Measurements from ENCODE around the gene ATR.
"Not testable (repeated sequence)": the region's sequence is repeated elsewhere in the genome, so short reads cannot be mapped to it uniquely, and the experiment has no call there.

ATR gene

GRCh38 chr3:142447301-142447851, 131.2 kb downstream of the ATR start:
- no peak for DNase-seq

GRCh38 chr3:142445816-142446254, 132.7 kb downstream of the ATR start:
- no peak for DNase-seq

GRCh38 chr3:142444343-142444742, 134.2 kb downstream of the ATR start:
- DNase-seq: no peak

DNA sequence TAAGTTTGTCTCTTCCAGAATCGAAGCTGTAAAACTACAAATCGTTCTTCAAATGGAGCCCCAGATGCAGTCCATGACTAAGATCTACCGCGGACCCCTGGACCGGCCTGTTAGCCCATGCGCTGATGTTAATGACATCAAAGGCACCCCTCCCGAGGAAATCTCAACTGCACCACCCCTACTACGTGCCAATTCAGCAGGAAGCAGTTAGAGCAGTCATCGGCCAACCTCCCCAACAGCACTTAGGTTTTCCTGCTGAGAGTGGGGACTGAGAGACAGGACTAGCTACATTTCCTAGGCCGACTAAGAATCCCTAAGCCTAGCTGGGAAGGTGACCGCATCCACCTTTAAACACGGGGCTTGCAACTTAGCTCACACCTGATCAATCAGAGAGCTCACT, 135.5 kb downstream of the ATR start:
- not testable (repeated sequence) for DNase-seq

- DNase-seq: not testable (repeated sequence)
These were observed 138.9 kb downstream of the ATR start for GRCh38 chr3:142439499-142440220.

DNA sequence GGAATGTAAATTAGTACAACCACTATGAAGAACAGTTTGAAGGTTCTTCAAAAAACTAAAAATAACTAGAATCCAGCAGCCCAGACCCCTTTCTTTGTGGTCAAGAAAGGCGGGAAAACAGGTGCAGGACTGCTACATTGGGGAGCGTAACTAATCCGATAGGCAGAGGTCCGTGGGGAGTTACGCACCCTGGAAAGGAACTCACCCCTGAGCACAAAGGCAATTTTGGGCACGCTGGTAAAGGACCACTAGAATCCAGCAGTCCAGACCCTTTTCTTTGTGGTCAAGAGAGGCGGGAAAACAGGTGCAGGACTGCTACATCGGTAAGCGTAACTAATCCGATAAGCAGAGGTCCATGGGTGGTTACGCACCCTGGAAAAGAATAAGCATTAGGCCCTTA, 140.4 kb downstream of the ATR start:
- DNase-seq: not testable (repeated sequence)

GRCh38 chr3:142436951-142437585, 141.5 kb downstream of the ATR start:
- no peak for DNase-seq

DNA sequence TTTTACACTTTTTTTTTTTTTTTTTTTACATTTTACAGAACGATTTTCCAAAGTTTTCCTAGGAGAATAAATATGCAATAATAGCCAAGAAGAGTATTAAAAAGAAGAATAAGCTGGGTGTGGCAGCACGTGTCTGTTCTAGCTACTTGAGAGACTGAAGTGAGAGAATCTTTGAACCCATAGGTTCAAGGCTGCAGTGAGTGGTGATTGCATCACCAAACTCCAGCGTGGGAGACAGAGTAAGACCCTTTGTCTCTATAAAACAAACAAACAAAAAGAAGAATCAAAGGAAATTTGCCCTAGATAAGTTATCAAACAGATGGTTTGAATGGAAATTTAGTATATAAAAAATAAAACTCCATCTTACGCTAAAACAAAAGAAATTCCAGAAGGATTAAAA, 144.0 kb downstream of the ATR start:
- DNase-seq: no peak

DNA sequence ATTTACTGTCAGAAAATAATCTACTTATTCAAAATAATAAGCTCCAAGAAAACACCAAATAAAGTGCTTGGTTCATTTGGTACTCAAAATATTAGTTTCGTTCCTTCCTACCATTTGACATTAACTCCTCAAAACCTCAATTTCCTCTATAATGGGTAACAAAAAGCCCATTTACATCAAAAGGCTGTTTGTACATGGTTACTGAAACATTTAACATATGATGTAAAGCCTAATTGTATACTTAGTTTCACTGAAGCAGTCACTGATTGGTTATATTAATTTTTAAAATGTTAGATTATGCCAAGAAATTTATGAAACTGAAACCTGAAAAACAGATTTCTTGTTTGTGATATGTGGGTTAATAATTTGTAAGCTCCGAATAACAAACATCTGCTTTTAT, 145.4 kb downstream of the ATR start:
- DNase-seq: no peak

DNA sequence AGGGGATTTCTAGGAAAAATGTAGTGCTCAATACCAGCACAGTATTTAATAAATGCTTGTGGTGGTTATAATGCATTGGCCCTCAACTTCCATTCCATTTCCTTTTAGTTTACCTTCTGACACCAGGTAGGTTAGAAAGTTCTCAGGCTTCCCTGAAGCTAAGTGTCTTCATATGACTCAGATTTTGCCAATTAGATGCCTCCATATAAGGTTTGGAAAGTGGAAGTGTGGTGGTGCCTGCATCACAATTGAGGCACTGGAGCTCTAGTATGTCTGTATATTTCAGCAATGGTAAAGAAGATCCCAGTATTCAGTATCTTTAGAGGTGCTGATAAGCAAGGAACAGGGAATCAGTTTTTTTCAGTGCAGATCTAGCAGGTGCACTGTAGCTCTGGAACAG, 149.0 kb downstream of the ATR start:
- DNase-seq: no peak

DNA sequence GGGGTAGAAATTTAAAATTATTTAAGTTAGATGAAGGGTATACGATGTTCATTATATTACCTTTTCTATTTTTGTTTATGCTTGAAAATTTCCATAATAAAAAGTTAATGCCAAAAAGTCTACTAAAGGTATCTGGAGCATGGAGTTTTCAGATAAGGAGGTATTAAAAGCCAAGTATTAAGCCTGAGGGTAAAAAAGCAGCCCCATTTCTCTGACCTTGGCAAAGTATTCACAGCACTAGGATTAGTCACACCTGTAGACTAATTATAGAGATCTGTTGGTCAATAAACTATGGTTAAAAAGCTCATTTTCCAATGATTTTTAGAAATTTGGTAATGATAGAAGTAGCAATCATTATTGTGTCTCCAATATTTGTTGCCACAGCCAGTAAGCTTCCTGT, 153.8 kb downstream of the ATR start:
- no peak for DNase-seq

DNA sequence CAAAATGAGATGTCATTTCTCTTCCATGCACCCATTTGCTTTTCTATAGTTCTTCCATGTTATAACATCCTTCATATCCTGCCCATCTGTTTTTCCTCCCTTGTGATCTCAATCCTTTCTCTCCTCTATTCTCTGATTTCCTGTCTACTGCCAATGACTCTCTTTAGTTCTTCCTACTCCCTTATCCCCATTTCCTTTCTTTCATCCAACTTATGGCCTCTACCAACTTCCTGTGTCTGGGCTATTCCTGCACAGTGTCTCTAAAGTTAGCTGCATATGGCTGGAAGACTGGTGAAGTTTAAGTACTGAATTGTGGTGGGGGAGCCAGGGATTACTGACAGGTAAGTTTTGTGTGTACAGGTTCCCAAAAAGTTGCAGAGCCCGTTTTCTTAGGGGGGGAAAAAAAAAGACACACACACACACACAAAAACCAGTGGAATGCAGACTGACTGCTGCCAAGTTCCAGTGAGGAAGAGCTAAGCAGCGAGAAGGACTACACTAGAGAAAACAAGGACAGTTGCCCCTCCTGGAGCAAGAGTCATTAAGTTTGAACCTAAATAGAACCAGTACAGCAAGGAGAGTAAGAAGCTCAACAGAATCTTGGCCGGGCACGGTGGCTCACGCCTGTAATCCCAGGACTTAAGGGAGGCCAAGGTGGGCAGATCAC, 159.5 kb downstream of the ATR start:
- DNase-seq: no peak

DNA sequence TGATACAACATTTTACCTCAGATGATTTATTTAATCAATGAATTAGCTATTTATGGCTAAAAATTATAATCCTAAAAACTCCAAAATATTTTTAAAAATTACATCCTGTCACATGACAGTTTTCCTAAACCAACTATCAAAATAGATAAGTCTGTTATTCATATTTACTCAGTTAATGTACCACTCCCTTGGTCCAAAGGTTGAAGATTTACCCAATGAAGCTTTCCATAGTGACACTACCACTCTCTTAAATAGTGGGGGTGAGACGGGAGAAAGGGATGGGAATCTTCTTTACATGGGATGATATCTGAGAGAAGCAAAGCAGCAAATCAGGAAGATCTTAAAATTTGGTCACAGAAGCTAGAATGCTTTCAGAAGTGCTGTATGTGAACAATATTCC, 161.2 kb downstream of the ATR start:
- no peak for DNase-seq

- not testable (repeated sequence) for DNase-seq
These were observed 178.0 kb downstream of the ATR start for GRCh38 chr3:142400537-142400936.
